Omental fat pad (tissue), 4 donors: ENCODE data around the gene MRTO4. TPM values are rescaled to one million over a fixed set of nuclear protein-coding genes. Genes with fewer than 3 reads are reported as not detected.
A peak's percentile ranks its signal among the peaks of the same experiment; 100 is the strongest.

Source experiments
- ATAC-seq: fragments of 150-250 bp; one replicate; pipeline ENCODE4 v1.9.1; 2016; ENCODE audit warnings: mild to moderate bottlenecking, moderate library complexity; ENCODE audit not compliant: low FRiP score
- DNase-seq: peaks from one replicate; pipeline ENCODE4 v3.0.0-alpha.2; 2019; ENCODE audit warnings: low spot score
- total RNA-seq, 4 donors: library from RNA; depleted of rRNA; stranded (reverse); fragments of >200 nt; gene quantifications; one replicate each; pipeline ENCODE4 v1.1.0, GENCODE V29; 2016
- TF ChIP-seq, protein P1 (sequence below), 3 donors: fragments of 450-650 bp; IDR thresholded peaks; one replicate each; pipeline ENCODE4 v1.5.1; 2016 to 2017; ENCODE audit warnings: antibody characterized with exemption in 3 of 3, mild to moderate bottlenecking in 3 of 3, moderate library complexity in 2 of 3

MRTO4 gene
- total RNA-seq: 10 to 100 TPM; 17.2 to 76.7 (median 27.0) TPM

- DNase-seq (peak; percentile 74), ATAC-seq (peak; percentile 93)
- TF ChIP-seq, protein P1, sequence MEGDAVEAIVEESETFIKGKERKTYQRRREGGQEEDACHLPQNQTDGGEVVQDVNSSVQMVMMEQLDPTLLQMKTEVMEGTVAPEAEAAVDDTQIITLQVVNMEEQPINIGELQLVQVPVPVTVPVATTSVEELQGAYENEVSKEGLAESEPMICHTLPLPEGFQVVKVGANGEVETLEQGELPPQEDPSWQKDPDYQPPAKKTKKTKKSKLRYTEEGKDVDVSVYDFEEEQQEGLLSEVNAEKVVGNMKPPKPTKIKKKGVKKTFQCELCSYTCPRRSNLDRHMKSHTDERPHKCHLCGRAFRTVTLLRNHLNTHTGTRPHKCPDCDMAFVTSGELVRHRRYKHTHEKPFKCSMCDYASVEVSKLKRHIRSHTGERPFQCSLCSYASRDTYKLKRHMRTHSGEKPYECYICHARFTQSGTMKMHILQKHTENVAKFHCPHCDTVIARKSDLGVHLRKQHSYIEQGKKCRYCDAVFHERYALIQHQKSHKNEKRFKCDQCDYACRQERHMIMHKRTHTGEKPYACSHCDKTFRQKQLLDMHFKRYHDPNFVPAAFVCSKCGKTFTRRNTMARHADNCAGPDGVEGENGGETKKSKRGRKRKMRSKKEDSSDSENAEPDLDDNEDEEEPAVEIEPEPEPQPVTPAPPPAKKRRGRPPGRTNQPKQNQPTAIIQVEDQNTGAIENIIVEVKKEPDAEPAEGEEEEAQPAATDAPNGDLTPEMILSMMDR (IDR thresholded peaks at IDR 0.05): no peak
Measured at GRCh38 chr1:19251305-19252196, at the start of gene MRTO4, which contains the start of gene EMC1. MRTO4 (plus strand) TSS chr1:19251805; CDS start chr1:19251836, 31 bp downstream. EMC1 (minus strand) TSS chr1:19251524; CDS start chr1:19251509, 15 bp downstream.

- ATAC-seq (no peak), DNase-seq (no peak)
- TF ChIP-seq, protein P1 (IDR thresholded peaks at IDR 0.05): no peak
Measured at GRCh38 chr1:19202396-19202795, 49.2 kb upstream of the MRTO4 start.

DNA sequence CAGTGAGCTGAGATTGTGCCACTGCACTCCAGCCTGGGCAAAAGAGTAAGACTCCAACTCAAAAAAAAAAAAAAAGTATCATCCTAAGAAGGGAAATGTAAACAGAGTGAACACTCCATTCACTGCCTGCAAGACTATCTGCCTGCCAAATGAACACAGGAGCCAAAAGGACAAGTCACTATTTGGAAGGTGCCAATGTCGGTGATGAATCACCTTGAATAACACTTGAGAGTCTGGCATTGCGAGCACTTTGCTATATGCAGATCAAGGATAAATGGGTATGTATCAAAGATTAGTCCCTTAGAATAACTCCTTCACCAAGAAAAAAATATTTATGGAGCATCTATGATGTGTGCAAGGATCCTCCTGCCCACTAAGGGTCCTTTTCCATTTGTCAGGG is 48.2 kb upstream of the MRTO4 start:
- DNase-seq: no peak
- ATAC-seq: no peak
- TF ChIP-seq, protein P1 (IDR thresholded peaks at IDR 0.05): no peak

DNA sequence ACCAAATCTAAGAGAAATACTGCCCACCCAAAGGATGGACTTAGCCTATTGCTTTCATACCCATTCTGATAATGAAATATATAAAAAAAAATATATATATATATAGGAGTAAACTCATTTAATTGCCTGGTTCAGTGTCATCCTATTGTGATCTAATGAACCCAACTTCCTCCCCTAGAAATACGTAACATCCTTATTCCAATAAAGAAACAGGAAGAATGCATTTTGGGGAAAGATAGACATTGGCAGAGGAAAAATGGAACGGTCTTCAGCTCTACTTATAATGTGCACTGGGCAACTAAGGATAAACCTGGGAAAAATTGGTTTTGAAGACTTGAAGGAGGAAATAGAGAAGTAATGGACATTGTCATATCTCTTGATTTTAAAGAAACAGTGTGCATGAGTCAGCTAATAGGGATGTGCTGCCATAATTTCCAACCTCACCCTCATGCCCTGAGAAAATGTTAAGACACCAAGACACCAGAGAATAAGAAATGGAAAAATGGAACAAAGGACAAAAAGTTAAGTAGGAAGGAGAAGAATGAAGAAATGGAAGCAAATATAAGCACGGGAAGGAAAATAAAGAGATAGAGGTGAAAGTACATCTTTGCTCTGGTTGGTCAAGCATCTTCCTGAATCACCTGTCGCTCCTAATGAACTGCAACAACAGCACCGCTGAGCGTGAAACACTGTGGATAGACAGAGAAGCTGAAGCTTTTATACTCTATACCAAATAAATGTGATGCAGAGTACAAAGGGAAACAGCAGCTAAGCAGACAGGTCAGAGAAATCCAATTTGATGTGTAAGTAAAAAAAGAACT is 46.9 kb upstream of the MRTO4 start:
- DNase-seq: no peak
- TF ChIP-seq, protein P1 (IDR thresholded peaks at IDR 0.05): no peak
- no peak for ATAC-seq

GRCh38 chr1:19205403-19205802 is 46.2 kb upstream of the MRTO4 start:
- TF ChIP-seq, protein P1 (IDR thresholded peaks at IDR 0.05): no peak
- no peak for ATAC-seq
- no peak for DNase-seq

DNA sequence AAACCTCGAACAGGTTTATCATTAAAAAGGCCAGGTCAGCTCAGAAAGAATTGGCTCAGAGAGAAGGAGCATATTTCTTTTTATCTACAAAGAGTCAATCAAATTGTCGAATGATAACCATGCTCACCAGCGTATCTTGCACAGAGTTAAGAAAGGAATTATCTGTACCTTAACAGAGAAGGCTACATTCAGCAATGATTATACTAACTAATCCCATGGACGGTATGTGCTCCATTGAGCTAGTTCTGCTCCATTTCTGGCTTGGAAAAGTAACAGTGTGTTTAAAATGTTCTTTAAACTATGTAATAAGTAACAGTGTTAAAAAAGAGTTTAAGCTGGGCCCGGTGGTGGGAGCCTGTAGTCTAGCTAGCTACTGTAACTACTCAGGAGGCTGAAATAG is 45.8 kb upstream of the MRTO4 start:
- TF ChIP-seq, protein P1 (IDR thresholded peaks at IDR 0.05): no peak
- DNase-seq (no peak), ATAC-seq (no peak)
